K562 (cell line): ENCODE results near the gene TGFBR3L. TPM values are rescaled to one million over a fixed set of nuclear protein-coding genes. Genes with fewer than 3 reads are reported as not detected.

Source experiments
- CBX8 ChIP-seq: fragments of 200-600 bp; sonication (generic); IDR thresholded peaks from 2 replicates; pipeline ENCODE4 v1.6.1; 2012; ENCODE audit warnings: borderline replicate concordance, mixed run types, low read depth, mild to moderate bottlenecking, moderate library complexity, mixed read lengths, low read length, control low read depth, inconsistent platforms; ENCODE audit not compliant: poor library complexity, severe bottlenecking; ENCODE audit errors: extremely low read depth
- CHD2 ChIP-seq: IDR thresholded peaks from 2 replicates; pipeline ENCODE4 v1.6.1; 2011; ENCODE audit warnings: low read depth, low read length
- HDGF ChIP-seq: fragments of 450-650 bp; IDR thresholded peaks from 2 replicates; pipeline ENCODE4 v1.6.1; 2016
- JUN ChIP-seq, 2 experiments: sonication (generic) in 1 of 2; formaldehyde crosslinking in 1 of 2; IDR thresholded peaks; 2 replicates each; pipeline versions ENCODE4 v1.6.1 to v1.8.0; 2012 to 2022; ENCODE audit warnings: borderline replicate concordance in 2 of 2, mild to moderate bottlenecking in 2 of 2, improper control_type of control experiment in 1 of 2, low read depth in 1 of 2, low read length in 1 of 2, missing genetic modification reagents in 1 of 2
- MEF2D ChIP-seq: conservative IDR thresholded peaks from 2 replicates; pipeline ENCODE4 v1.6.1; 2016; ENCODE audit warnings: low read depth, missing genetic modification characterization, missing compliant biosample characterization
- MYC ChIP-seq, 2 experiments: fragments of 250-450 bp in 1 of 2; sonication (Bioruptor Pico) in 1 of 2; IDR thresholded peaks; 2 replicates each; pipeline versions ENCODE4 v1.5.1 to v1.6.1; 2012 to 2021; ENCODE audit warnings: low read depth in 2 of 2, borderline replicate concordance in 1 of 2, improper control_type of control experiment in 1 of 2, low read length in 1 of 2, mild to moderate bottlenecking in 1 of 2, moderate library complexity in 1 of 2
- NCOA4 ChIP-seq: fragments of 450-650 bp; IDR thresholded peaks from 2 replicates; pipeline ENCODE4 v1.6.1; 2018; ENCODE audit warnings: mild to moderate bottlenecking; ENCODE audit not compliant: partially characterized antibody
- NR4A1 ChIP-seq, 2 experiments: fragments of 250-450 bp in 1 of 2; fragments of 450-650 bp in 1 of 2; sonication (Bioruptor Pico) in 1 of 2; IDR thresholded peaks; 2 replicates each; pipeline versions ENCODE4 v1.4.0 to v1.6.1; 2016 to 2020; ENCODE audit warnings: mild to moderate bottlenecking in 2 of 2, missing compliant biosample characterization in 1 of 2, missing genetic modification characterization in 1 of 2, moderate library complexity in 1 of 2
- PHB2 ChIP-seq: fragments of 450-650 bp; IDR thresholded peaks from 2 replicates; pipeline ENCODE4 v1.6.1; 2017; ENCODE audit warnings: low read depth
- POLR2G ChIP-seq: fragments of 200-400 bp; formaldehyde crosslinking; IDR thresholded peaks from 2 replicates; pipeline ENCODE4 v1.6.1; 2017; ENCODE audit warnings: low read depth, mild to moderate bottlenecking, antibody characterized with exemption, low read length, moderate library complexity
- TAL1 ChIP-seq: fragments of 450-650 bp; IDR thresholded peaks from 2 replicates; pipeline ENCODE4 v1.6.1; 2016; ENCODE audit warnings: mild to moderate bottlenecking
- THRAP3 ChIP-seq: fragments of 450-650 bp; IDR thresholded peaks from 2 replicates; pipeline ENCODE4 v1.6.1; 2016; ENCODE audit warnings: mild to moderate bottlenecking, inconsistent platforms, borderline replicate concordance
- XRCC4 ChIP-seq: IDR thresholded peaks from one replicate; pipeline ENCODE4 v1.6.1; 2011; ENCODE audit not compliant: insufficient read depth, insufficient read length; ENCODE audit errors: extremely low read depth
- ZKSCAN3 ChIP-seq: fragments of 250-450 bp; sonication (Bioruptor Pico); IDR thresholded peaks from 2 replicates; pipeline ENCODE4 v1.4.0; 2020
- ZNF184 ChIP-seq: sonication (generic); formaldehyde crosslinking; IDR thresholded peaks from 2 replicates; pipeline ENCODE4 v1.5.0; 2020; ENCODE audit warnings: missing genetic modification reagents
- ZNF347 ChIP-seq: fragments of 450-650 bp; formaldehyde crosslinking; IDR thresholded peaks from 2 replicates; pipeline ENCODE4 v1.4.0; 2020; ENCODE audit warnings: low read depth, mild to moderate bottlenecking, moderate library complexity
- polyA plus RNA-seq, 8 experiments: library from polyadenylated mRNA; depleted of rRNA in 4 of 8; stranded (reverse) in 5 of 8; unstranded in 3 of 8; fragments of >200 nt; fragmentation: Nextera tagmentation in 2 of 8; fragmentation: Illumina TruSeq in 1 of 8; extraction: Ambion mirVana in 2 of 8; extraction: Trizol in 1 of 8; gene quantifications; 2 replicates each; pipeline versions ENCODE4 v1.2.1 to v1.2.3, GENCODE V29; 2011 to 2014; ENCODE audit warnings: inconsistent platforms in 1 of 8, missing spikeins in 1 of 8
- total RNA-seq, 7 experiments: library from RNA; depleted of rRNA in 6 of 7; stranded (reverse); fragments of >200 nt in 6 of 7; fragmentation: Illumina TruSeq in 2 of 7; extraction: Trizol in 2 of 7; gene quantifications; 2 replicates each; pipeline versions ENCODE4 v1.2.1 to v1.2.3, GENCODE V29; 2011 to 2021; ENCODE audit warnings: low replicate concordance in 1 of 7
- TF ChIP-seq, protein P1 (sequence below), 3 experiments: fragments of 200-800 bp in 1 of 3; sonication (Bioruptor generic) in 1 of 3; sonication (generic) in 1 of 3; formaldehyde crosslinking in 1 of 3; IDR thresholded peaks; 2 replicates each; pipeline versions ENCODE4 v1.6.1 to v1.8.0; 2016 to 2022; ENCODE audit warnings: mild to moderate bottlenecking in 2 of 3, missing compliant biosample characterization in 2 of 3, missing genetic modification characterization in 2 of 3, missing genetic modification reagents in 1 of 3
- TF ChIP-seq, protein P2 (sequence below): fragments of 200-800 bp; sonication (Bioruptor generic); IDR thresholded peaks from 2 replicates; pipeline ENCODE4 v1.6.1; 2017; ENCODE audit warnings: missing genetic modification characterization, missing compliant biosample characterization
- TF ChIP-seq, protein P3 (sequence below): fragments of 450-650 bp; IDR thresholded peaks from 2 replicates; pipeline ENCODE4 v1.6.1; 2018; ENCODE audit warnings: mild to moderate bottlenecking, low read depth; ENCODE audit not compliant: partially characterized antibody

TGFBR3L gene
- total and polyA plus RNA-seq, 9 of the 15 experiments (the other 6 are each of a cell fraction or from before 2014, with no cell fraction given), result not detected

DNA sequence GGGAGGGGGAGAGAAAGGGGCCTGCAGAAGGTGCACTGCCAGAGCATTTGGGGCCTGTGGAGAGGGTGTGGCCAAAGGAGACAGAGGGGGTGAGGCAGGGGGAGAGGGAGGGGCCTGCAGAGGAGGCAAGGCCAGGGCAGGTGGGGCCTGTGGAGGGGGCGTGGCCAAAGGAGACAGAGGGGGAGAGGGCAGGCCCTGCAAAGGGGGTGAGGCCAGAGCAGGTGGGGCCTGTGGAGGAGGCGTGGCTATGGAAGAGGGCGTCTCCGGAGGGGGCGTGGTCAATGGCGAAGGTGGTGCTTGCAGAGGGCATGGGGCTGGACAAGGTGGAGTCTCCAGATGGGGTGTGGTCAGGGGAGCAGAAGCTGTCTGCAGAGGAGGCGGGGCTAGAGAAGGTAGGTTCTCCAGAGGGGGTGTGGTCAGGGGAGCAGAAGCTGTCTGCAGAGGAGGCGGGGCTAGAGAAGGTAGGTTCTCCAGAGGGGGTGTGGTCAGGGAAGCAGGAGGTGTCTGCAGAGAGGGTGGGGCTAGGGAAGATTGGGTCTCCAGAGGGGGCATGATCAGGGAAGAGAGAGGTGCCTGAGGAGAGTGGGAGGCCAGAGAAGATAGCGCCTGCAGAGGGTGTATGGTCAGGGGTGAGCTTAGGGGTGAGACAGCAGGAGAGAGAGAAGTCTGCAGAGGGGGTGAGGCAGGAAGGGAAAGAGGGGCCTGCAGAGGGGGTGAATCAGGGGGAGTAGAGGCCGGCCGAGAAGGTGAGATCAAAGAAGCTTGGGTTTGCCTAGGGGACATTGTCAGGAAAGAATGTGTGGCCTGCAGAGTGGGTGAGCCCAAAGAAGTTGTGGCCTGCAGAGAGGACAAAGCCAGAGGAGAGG is 43.8 kb upstream of the TGFBR3L start (continued):
- no peak for TF ChIP-seq POLR2G
- no peak for TF ChIP-seq XRCC4
- no peak for TF ChIP-seq CHD2
- 0 out of 2 replicates have a peak, but pooled peaks have one; percentile 1 for TF ChIP-seq TAL1
- 0 out of 2 replicates have a peak, but pooled peaks have one; percentile 9 for TF ChIP-seq NR4A1 (CRISPR knock-in tag; IDR thresholded peaks at IDR 0.05)
- no peak for TF ChIP-seq NR4A1 (tag; IDR thresholded peaks at IDR 0.05)
- TF ChIP-seq ZNF347 (CRISPR knock-in tag), result no peak
- TF ChIP-seq MYC (IDR thresholded peaks at IDR 0.05; ENCODE audit: low read depth, low read length), result peak; percentile 36; the same call in 1 of the 2 replicates
- TF ChIP-seq MYC (CRISPR knock-in tag; IDR thresholded peaks at IDR 0.05; ENCODE audit: borderline replicate concordance, low read depth), result no peak
- TF ChIP-seq HDGF, result peak; percentile 100
- TF ChIP-seq, protein P1, sequence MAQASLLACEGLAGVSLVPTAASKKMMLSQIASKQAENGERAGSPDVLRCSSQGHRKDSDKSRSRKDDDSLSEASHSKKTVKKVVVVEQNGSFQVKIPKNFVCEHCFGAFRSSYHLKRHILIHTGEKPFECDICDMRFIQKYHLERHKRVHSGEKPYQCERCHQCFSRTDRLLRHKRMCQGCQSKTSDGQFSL (CRISPR knock-in tag; IDR thresholded peaks at IDR 0.05), result no peak
- TF ChIP-seq, protein P1 (tag; IDR thresholded peaks at IDR 0.05), result no peak
- no peak for TF ChIP-seq CBX8
- 0 out of 2 replicates have a peak, but pooled peaks have one; percentile 54 for TF ChIP-seq MEF2D
- TF ChIP-seq ZKSCAN3 (CRISPR knock-in tag), result no peak
- TF ChIP-seq NCOA4, result no peak
- no peak for TF ChIP-seq ZNF184
- 0 out of 2 replicates have a peak, but pooled peaks have one; percentile 9 for TF ChIP-seq PHB2
- TF ChIP-seq, protein P2, sequence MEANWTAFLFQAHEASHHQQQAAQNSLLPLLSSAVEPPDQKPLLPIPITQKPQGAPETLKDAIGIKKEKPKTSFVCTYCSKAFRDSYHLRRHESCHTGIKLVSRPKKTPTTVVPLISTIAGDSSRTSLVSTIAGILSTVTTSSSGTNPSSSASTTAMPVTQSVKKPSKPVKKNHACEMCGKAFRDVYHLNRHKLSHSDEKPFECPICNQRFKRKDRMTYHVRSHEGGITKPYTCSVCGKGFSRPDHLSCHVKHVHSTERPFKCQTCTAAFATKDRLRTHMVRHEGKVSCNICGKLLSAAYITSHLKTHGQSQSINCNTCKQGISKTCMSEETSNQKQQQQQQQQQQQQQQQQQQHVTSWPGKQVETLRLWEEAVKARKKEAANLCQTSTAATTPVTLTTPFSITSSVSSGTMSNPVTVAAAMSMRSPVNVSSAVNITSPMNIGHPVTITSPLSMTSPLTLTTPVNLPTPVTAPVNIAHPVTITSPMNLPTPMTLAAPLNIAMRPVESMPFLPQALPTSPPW (CRISPR knock-in tag), result peak; percentile 86
- TF ChIP-seq, protein P3, sequence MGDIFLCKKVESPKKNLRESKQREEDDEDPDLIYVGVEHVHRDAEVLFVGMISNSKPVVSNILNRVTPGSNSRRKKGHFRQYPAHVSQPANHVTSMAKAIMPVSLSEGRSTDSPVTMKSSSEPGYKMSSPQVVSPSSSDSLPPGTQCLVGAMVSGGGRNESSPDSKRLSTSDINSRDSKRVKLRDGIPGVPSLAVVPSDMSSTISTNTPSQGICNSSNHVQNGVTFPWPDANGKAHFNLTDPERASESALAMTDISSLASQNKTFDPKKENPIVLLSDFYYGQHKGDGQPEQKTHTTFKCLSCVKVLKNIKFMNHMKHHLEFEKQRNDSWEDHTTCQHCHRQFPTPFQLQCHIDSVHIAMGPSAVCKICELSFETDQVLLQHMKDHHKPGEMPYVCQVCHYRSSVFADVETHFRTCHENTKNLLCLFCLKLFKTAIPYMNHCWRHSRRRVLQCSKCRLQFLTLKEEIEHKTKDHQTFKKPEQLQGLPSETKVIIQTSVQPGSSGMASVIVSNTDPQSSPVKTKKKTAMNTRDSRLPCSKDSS, result no peak
- no peak for TF ChIP-seq JUN (IDR thresholded peaks at IDR 0.05; ENCODE audit: borderline replicate concordance, low read depth, low read length)
- TF ChIP-seq JUN (CRISPR knock-in tag; IDR thresholded peaks at IDR 0.05; ENCODE audit: borderline replicate concordance), result no peak
- no peak for TF ChIP-seq THRAP3
